ENCODE measurements around the gene FIG4. TPM values are rescaled to one million over a fixed set of nuclear protein-coding genes. Genes with fewer than 3 reads are reported as not detected.
"Not testable (repeated sequence)": the region's sequence is repeated elsewhere in the genome, so short reads cannot be mapped to it uniquely, and the experiment has no call there.

FIG4 gene
- total and polyA plus RNA-seq, 8 donors = 4.0 to 10.8 (median 6.1) TPM

DNA sequence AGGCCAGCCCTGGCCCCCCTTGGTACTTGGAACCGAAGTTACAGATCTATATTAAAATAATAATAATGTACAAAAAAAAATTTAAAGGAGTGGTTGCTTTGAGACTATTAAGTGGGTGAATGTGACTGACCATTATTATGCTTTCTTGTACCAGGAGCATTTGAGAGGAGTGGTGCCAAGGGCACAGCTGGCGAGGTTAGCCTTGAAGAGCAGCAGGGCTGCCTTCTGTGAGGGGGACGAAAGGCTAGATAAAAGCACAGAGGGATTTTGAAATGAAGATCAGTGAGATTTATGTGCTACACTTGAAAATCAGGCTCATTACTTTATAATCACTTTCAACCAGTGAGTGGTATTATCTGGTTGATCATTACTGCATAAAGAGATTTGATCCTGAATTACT lies 48.6 kb downstream of the FIG4 start:
- WGBS, 2 donors = 44 to 46% methylated on average over 3 of the region's 3 CpGs
- Histone ChIP-seq H3K27ac (no peak overlapping the region), H3K4me3 (no peak overlapping the region), H3K9me3 (no peaks in the 10 kb centered on the region), H3K36me3 (no peaks in the 10 kb centered on the region), H3K4me1 (peaks cover 0 to 25% (median 9%) of the 10 kb centered on the region in 3 donors), H3K27me3 (no peaks in the 10 kb centered on the region)
- DNase-seq (peak in 1 of 6 donors; percentile 11), ATAC-seq (peak; percentile 46 to 68 (median 60)), FAIRE-seq (no peak)
- TF ChIP-seq, protein P1, sequence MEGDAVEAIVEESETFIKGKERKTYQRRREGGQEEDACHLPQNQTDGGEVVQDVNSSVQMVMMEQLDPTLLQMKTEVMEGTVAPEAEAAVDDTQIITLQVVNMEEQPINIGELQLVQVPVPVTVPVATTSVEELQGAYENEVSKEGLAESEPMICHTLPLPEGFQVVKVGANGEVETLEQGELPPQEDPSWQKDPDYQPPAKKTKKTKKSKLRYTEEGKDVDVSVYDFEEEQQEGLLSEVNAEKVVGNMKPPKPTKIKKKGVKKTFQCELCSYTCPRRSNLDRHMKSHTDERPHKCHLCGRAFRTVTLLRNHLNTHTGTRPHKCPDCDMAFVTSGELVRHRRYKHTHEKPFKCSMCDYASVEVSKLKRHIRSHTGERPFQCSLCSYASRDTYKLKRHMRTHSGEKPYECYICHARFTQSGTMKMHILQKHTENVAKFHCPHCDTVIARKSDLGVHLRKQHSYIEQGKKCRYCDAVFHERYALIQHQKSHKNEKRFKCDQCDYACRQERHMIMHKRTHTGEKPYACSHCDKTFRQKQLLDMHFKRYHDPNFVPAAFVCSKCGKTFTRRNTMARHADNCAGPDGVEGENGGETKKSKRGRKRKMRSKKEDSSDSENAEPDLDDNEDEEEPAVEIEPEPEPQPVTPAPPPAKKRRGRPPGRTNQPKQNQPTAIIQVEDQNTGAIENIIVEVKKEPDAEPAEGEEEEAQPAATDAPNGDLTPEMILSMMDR (IDR thresholded peaks at IDR 0.05) = no peak
- intact Hi-C loops (cut with DNase I) = no loop called here

DNA sequence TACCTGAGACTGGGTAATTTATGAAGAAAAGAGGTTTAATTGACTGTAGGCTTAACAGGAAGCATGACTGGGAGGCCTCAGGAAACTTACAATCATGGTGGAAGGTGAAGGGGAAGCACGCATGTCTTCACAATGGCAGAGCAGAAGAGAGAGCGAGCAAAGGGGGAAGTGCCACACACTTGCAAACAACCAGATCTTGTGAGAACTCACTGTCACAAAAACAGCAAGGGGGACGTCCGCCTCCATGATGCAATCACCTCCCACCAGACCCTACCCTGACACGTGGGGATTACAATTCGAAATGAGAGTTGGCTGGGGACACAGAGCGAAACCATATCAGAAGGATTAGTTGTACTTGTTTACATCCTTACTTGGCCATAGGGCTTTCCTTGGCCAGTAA lies 49.7 kb downstream of the FIG4 start:
- TF ChIP-seq, protein P1 (IDR thresholded peaks at IDR 0.05) = no peak
- 80 to 85% methylated on average over 7 of the region's 7 CpGs for WGBS, 2 donors
- Histone ChIP-seq H3K9me3 (no peaks in the 10 kb centered on the region), H3K27me3 (no peaks in the 10 kb centered on the region), H3K4me3 (no peak overlapping the region), H3K36me3 (no peaks in the 10 kb centered on the region), H3K27ac (no peak overlapping the region), H3K4me1 (peaks cover 0 to 25% (median 9%) of the 10 kb centered on the region in 3 donors)
- intact Hi-C loops (cut with DNase I) = no loop called here
- ATAC-seq (no peak), DNase-seq (peak in 1 of 6 donors; percentile 16), FAIRE-seq (no peak)

DNA sequence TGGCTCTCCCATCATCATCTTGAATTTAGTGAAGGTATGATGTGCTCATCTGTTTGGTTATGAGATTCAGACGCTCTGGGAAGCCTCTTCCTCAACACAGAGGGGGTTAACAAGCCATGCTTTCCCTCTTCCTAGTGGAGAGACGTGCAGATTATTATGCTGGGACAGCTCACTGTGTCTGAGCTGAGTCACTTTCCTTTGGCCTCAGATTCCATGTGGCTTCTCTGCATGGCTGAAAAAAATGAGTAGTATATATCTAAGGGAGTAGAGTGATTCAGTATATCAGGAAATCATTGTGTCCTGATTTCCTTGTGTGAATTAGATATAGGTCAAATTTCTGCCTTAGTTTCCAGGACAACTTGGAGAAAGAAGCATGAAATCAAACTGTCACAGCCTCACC lies 52.6 kb downstream of the FIG4 start:
- Histone ChIP-seq H3K27me3 (no peaks in the 10 kb centered on the region), H3K36me3 (no peaks in the 10 kb centered on the region), H3K27ac (no peak overlapping the region), H3K9me3 (no peaks in the 10 kb centered on the region), H3K4me1 (peaks cover 0 to 14% (median 6%) of the 10 kb centered on the region in 3 donors), H3K4me3 (no peak overlapping the region)
- FAIRE-seq (no peak), ATAC-seq (no peak), DNase-seq (no peak)
- intact Hi-C loops (cut with DNase I) = no loop called here
- WGBS, 2 donors = 68 to 76% methylated on average over 2 of the region's 2 CpGs
- TF ChIP-seq, protein P1 (IDR thresholded peaks at IDR 0.05) = no peak

DNA sequence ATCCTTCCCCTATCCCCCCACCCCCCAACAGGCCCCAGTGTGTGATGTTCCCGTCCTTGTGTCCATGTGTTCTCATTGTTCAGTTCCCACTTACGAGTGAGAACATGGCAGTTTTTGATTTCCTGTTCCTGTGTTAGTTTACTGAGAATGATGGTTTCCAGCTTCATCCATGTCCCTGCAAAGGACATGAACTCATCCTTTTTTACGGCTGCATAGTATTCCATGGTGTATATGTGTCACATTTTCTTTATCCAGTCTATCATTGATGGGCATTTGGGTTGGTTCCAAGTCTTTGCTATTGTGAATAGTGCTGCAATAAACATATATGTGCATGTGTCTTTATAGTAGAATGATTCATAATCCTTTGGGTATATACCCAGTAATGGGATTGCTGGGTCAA lies 53.7 kb downstream of the FIG4 start:
- intact Hi-C loops (cut with DNase I); H3K27me3 ChIP-seq; H3K27ac ChIP-seq; H3K36me3 ChIP-seq; FAIRE-seq; H3K4me3 ChIP-seq; H3K9me3 ChIP-seq; H3K4me1 ChIP-seq; DNase-seq; ATAC-seq: not testable (repeated sequence)
- 90 to 99% methylated on average over 3 of the region's 3 CpGs for WGBS, 2 donors

DNA sequence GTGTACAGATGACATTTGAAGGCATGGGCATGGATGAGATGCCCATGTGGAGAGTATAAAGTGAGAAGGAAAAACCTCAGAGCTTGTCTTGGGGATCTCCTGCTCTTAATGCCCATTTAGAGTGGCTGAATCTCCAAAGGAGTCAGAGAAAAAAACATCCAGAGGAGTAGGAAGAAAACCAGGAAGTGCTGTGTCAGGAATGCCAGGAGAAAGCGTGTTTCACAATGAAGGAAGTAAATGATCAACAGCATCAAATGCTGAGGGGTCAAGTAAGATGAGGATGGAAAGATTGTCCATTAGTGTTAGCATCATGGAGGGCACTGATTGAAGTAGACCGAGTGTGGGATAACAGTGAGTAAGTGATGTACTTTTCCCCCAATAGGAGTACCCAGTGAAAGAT lies 56.1 kb downstream of the FIG4 start:
- 81 to 92% methylated on average over 2 of the region's 2 CpGs for WGBS, 2 donors
- ATAC-seq (no peak), DNase-seq (no peak), FAIRE-seq (no peak)
- no peaks in the 10 kb centered on the region for H3K4me1 ChIP-seq
- no peaks in the 10 kb centered on the region for H3K36me3 ChIP-seq
- no peaks in the 10 kb centered on the region for H3K9me3 ChIP-seq
- H3K27me3 ChIP-seq = no peaks in the 10 kb centered on the region
- intact Hi-C loops (cut with DNase I) = no loop called here
- no peak overlapping the region for H3K4me3 ChIP-seq
- TF ChIP-seq, protein P1 (IDR thresholded peaks at IDR 0.05) = no peak
- no peak overlapping the region for H3K27ac ChIP-seq
